Measurements from ENCODE around the gene NAA11.
"Not testable (repeated sequence)": the region's sequence is repeated elsewhere in the genome, so short reads cannot be mapped to it uniquely, and the experiment has no call there.

NAA11 gene

GRCh38 chr4:79287718-79288117 lies 38.1 kb downstream of the NAA11 start:
- Histone ChIP-seq H3K36me3 (ENCODE audit: insufficient read depth, low read length) (no peaks in the 10 kb centered on the region), H3K79me2 (ENCODE audit: insufficient read depth, low read length) (no peaks in the 10 kb centered on the region), H3K27ac (ENCODE audit: low read length) (no peak overlapping the region), H3K4me1 (ENCODE audit: insufficient read depth, low read length) (no peaks in the 10 kb centered on the region), H3K9me3 (ENCODE audit: insufficient read depth, low read length, severe bottlenecking) (no peaks in the 10 kb centered on the region), H2AFZ (ENCODE audit: low read depth, low read length) (no peak overlapping the region), H3K4me2 (ENCODE audit: insufficient read depth, low read length) (no peak overlapping the region), H4K20me1 (ENCODE audit: insufficient read depth, low read length) (no peaks in the 10 kb centered on the region), H3K4me3 (ENCODE audit: low read depth in 1 of 2, low read length in 2 of 2) (no peak overlapping the region), H3K9ac (ENCODE audit: low read depth, low read length) (no peak overlapping the region), H3K27me3 (ENCODE audit: insufficient read depth, low read length, poor library complexity) (no peaks in the 10 kb centered on the region)
- TF ChIP-seq, protein P1, sequence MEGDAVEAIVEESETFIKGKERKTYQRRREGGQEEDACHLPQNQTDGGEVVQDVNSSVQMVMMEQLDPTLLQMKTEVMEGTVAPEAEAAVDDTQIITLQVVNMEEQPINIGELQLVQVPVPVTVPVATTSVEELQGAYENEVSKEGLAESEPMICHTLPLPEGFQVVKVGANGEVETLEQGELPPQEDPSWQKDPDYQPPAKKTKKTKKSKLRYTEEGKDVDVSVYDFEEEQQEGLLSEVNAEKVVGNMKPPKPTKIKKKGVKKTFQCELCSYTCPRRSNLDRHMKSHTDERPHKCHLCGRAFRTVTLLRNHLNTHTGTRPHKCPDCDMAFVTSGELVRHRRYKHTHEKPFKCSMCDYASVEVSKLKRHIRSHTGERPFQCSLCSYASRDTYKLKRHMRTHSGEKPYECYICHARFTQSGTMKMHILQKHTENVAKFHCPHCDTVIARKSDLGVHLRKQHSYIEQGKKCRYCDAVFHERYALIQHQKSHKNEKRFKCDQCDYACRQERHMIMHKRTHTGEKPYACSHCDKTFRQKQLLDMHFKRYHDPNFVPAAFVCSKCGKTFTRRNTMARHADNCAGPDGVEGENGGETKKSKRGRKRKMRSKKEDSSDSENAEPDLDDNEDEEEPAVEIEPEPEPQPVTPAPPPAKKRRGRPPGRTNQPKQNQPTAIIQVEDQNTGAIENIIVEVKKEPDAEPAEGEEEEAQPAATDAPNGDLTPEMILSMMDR (IDR thresholded peaks at IDR 0.05; ENCODE audit: borderline replicate concordance, extremely low read depth, low read length, poor library complexity, severe bottlenecking), result no peak
- no peak for TF ChIP-seq EZH2 (IDR thresholded peaks at IDR 0.05; ENCODE audit: borderline replicate concordance, low read depth, low read length, severe bottlenecking)
- ATAC-seq (ENCODE audit: insufficient read depth, low read depth), result no peak
- DNase-seq, result no peak

DNA sequence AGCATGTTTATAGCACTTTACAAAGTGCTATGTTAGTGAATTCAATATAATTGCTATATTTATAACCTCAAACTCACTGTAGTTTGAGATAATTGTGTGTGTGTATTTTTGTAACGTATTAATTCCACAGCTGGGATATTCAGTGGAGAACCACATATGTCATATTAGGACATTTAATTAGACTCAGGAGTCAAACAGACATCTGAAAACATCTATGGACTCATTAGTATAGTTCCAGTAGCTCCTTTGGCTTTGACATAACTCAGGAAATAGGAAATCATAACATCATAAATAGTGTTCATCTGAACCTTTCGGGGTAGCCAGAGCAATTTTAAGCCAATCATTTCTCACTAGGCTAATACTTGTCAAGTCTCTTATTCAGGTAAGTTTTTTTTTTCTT lies 38.8 kb downstream of the NAA11 start:
- H3K4me1 ChIP-seq (ENCODE audit: insufficient read depth, low read length), result no peaks in the 10 kb centered on the region
- no peaks in the 10 kb centered on the region for H3K9me3 ChIP-seq (ENCODE audit: insufficient read depth, low read length, severe bottlenecking)
- H4K20me1 ChIP-seq (ENCODE audit: insufficient read depth, low read length), result no peaks in the 10 kb centered on the region
- H3K27ac ChIP-seq (ENCODE audit: low read length), result no peak overlapping the region
- no peak overlapping the region for H3K4me3 ChIP-seq (ENCODE audit: low read depth in 1 of 2, low read length in 2 of 2)
- H3K36me3 ChIP-seq (ENCODE audit: insufficient read depth, low read length), result no peaks in the 10 kb centered on the region
- H2AFZ ChIP-seq (ENCODE audit: low read depth, low read length), result no peak overlapping the region
- no peaks in the 10 kb centered on the region for H3K27me3 ChIP-seq (ENCODE audit: insufficient read depth, low read length, poor library complexity)
- no peak overlapping the region for H3K4me2 ChIP-seq (ENCODE audit: insufficient read depth, low read length)
- ATAC-seq (ENCODE audit: insufficient read depth, low read depth) (no peak), DNase-seq (no peak)
- TF ChIP-seq, protein P1 (IDR thresholded peaks at IDR 0.05; ENCODE audit: borderline replicate concordance, extremely low read depth, low read length, poor library complexity, severe bottlenecking), result no peak
- no peak for TF ChIP-seq EZH2 (IDR thresholded peaks at IDR 0.05; ENCODE audit: borderline replicate concordance, low read depth, low read length, severe bottlenecking)
- no peak overlapping the region for H3K9ac ChIP-seq (ENCODE audit: low read depth, low read length)
- no peaks in the 10 kb centered on the region for H3K79me2 ChIP-seq (ENCODE audit: insufficient read depth, low read length)

GRCh38 chr4:79281566-79282359 lies 44.1 kb downstream of the NAA11 start:
- TF ChIP-seq EZH2 (IDR thresholded peaks at IDR 0.05; ENCODE audit: borderline replicate concordance, low read depth, low read length, severe bottlenecking), result no peak
- TF ChIP-seq, protein P1 (IDR thresholded peaks at IDR 0.05; ENCODE audit: borderline replicate concordance, extremely low read depth, low read length, poor library complexity, severe bottlenecking), result no peak
- no peak overlapping the region for H3K9ac ChIP-seq (ENCODE audit: low read depth, low read length)
- H3K36me3 ChIP-seq (ENCODE audit: insufficient read depth, low read length), result no peaks in the 10 kb centered on the region
- no peaks in the 10 kb centered on the region for H4K20me1 ChIP-seq (ENCODE audit: insufficient read depth, low read length)
- no peak overlapping the region for H2AFZ ChIP-seq (ENCODE audit: low read depth, low read length)
- DNase-seq (no peak), ATAC-seq (ENCODE audit: insufficient read depth, low read depth) (peak; percentile 53; the same call in 2 of the 3 replicates)
- no peak overlapping the region for H3K4me2 ChIP-seq (ENCODE audit: insufficient read depth, low read length)
- H3K9me3 ChIP-seq (ENCODE audit: insufficient read depth, low read length, severe bottlenecking), result no peaks in the 10 kb centered on the region
- no peaks in the 10 kb centered on the region for H3K79me2 ChIP-seq (ENCODE audit: insufficient read depth, low read length)
- no peak overlapping the region for H3K27ac ChIP-seq (ENCODE audit: low read length)
- no peaks in the 10 kb centered on the region for H3K4me1 ChIP-seq (ENCODE audit: insufficient read depth, low read length)
- H3K27me3 ChIP-seq (ENCODE audit: insufficient read depth, low read length, poor library complexity), result no peaks in the 10 kb centered on the region
- H3K4me3 ChIP-seq (ENCODE audit: low read depth in 1 of 2, low read length in 2 of 2), result no peak overlapping the region

DNA sequence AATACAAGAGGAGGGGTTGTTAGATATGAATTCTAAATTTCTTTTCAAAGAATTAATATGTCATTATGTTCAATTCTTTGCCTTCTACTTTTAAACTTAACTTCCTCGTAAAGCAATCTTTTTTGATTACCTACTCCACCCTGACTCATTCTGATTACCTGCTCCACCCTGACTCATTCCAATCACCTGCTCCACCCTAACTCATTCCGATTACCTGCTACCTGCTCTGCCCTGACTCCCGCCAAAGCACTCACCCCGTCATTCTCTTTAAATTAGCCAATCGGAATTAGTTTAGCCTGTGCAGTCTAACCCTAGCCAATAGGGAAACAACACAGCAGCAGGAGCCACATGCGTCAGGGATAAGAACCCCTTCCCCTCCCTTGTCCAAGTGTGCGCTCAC lies 48.4 kb downstream of the NAA11 start:
- H3K9me3 ChIP-seq (ENCODE audit: insufficient read depth, low read length, severe bottlenecking); H3K36me3 ChIP-seq (ENCODE audit: insufficient read depth, low read length); H4K20me1 ChIP-seq (ENCODE audit: insufficient read depth, low read length); DNase-seq; H3K9ac ChIP-seq (ENCODE audit: low read depth, low read length); H3K4me3 ChIP-seq (ENCODE audit: low read depth in 1 of 2, low read length in 2 of 2); H3K27ac ChIP-seq (ENCODE audit: low read length); H2AFZ ChIP-seq (ENCODE audit: low read depth, low read length); H3K27me3 ChIP-seq (ENCODE audit: insufficient read depth, low read length, poor library complexity); H3K4me2 ChIP-seq (ENCODE audit: insufficient read depth, low read length); ATAC-seq (ENCODE audit: insufficient read depth, low read depth); H3K4me1 ChIP-seq (ENCODE audit: insufficient read depth, low read length); H3K79me2 ChIP-seq (ENCODE audit: insufficient read depth, low read length): not testable (repeated sequence)
